Measurements from ENCODE around the gene PCDHA1. TPM values are rescaled to one million over a fixed set of nuclear protein-coding genes. Genes with fewer than 3 reads are reported as not detected.
"Not testable (repeated sequence)": the region's sequence is repeated elsewhere in the genome, so short reads cannot be mapped to it uniquely, and the experiment has no call there.

PCDHA1 gene
- total and polyA plus RNA-seq, 7 experiments from 2014 or later, result not detected

DNA sequence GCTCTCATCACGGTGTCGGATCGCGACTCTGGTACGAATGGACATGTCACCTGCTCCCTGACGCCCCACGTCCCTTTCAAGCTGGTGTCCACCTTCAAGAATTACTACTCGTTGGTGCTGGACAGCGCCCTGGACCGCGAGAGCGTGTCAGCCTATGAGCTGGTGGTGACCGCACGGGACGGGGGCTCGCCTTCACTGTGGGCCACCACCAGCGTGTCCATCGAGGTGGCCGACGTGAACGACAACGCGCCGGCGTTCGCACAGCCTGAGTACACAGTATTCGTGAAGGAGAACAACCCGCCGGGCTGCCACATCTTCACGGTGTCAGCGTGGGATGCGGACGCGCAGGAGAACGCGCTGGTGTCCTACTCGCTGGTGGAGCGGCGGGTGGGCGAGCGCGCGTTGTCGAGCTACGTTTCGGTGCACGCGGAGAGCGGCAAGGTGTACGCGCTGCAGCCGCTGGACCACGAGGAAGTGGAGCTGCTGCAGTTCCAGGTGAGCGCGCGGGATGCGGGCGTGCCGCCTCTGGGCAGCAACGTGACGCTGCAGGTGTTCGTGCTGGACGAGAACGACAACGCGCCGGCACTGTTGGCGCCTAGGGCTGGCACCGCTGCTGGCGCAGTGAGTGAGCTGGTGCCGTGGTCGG lies 10.3 kb downstream of the PCDHA1 start:
- peaks cover 0 to 44% (median 8%) of the 10 kb centered on the region in 3 experiments for H3K9me3 ChIP-seq (ENCODE audit: control insufficient read depth in 2 of 3, low read length in 3 of 3)
- intact Hi-C loops (cut with micrococcal nuclease); H3K36me3 ChIP-seq (ENCODE audit: control insufficient read depth in 2 of 3, insufficient read depth in 3 of 3, low read length in 3 of 3); POLR2A ChIA-PET; H3K4me3 Mint-ChIP-seq; H3K27me3 ChIP-seq (ENCODE audit: control insufficient read depth in 2 of 2, insufficient read depth in 2 of 2, low read length in 2 of 2); H3K27ac ChIP-seq (ENCODE audit: low read depth, low read length); CTCF ChIA-PET; H3K4me3 ChIP-seq (ENCODE audit: low read length); H3K27ac Mint-ChIP-seq; DNase-seq; ATAC-seq; H3K4me1 ChIP-seq (ENCODE audit: control insufficient read depth in 2 of 2, insufficient read depth in 2 of 2, low read length in 2 of 2); H3K4me1 Mint-ChIP-seq: not testable (repeated sequence)
- peaks cover 0 to 71% (median 53%) of the 10 kb centered on the region in 5 donors for H3K27me3 Mint-ChIP-seq
- H3K9me3 Mint-ChIP-seq, result peaks cover 0 to 89% (median 49%) of the 10 kb centered on the region in 11 donors
- peaks cover 0 to 32% (median 5%) of the 10 kb centered on the region in 5 donors for H3K36me3 Mint-ChIP-seq

DNA sequence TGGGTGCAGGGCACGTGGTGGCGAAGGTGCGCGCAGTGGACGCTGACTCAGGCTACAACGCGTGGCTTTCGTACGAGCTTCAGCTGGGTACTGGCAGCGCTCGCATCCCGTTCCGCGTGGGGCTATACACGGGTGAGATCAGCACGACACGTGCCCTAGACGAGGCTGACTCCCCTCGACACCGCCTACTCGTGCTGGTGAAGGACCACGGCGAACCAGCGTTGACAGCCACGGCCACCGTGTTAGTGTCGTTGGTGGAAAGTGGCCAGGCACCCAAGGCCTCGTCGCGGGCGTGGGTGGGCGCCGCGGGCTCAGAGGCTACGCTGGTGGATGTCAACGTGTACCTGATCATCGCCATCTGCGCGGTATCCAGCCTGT lies 10.8 kb downstream of the PCDHA1 start:
- Mint-ChIP-seq H3K27me3 (peaks cover 0 to 65% (median 48%) of the 10 kb centered on the region in 5 donors), H3K4me3 (no peak overlapping the region), H3K36me3 (peaks cover 0 to 26% (median 4%) of the 10 kb centered on the region in 5 donors), H3K4me1 (no peaks in the 10 kb centered on the region), H3K9me3 (peaks cover 0 to 89% (median 53%) of the 10 kb centered on the region in 11 donors), H3K27ac (no peak overlapping the region)
- DNase-seq (no peak), ATAC-seq (no peak)
- Histone ChIP-seq H3K4me1 (ENCODE audit: control insufficient read depth in 2 of 2, insufficient read depth in 2 of 2, low read length in 2 of 2) (no peaks in the 10 kb centered on the region), H3K27ac (ENCODE audit: low read depth, low read length) (no peak overlapping the region), H3K36me3 (ENCODE audit: control insufficient read depth in 2 of 3, insufficient read depth in 3 of 3, low read length in 3 of 3) (no peaks in the 10 kb centered on the region), H3K27me3 (ENCODE audit: control insufficient read depth in 2 of 2, insufficient read depth in 2 of 2, low read length in 2 of 2) (peaks cover 0 to 2% of the 10 kb centered on the region in 2 donors), H3K9me3 (ENCODE audit: control insufficient read depth in 2 of 3, low read length in 3 of 3) (peaks cover 0 to 49% (median 8%) of the 10 kb centered on the region in 3 experiments), H3K4me3 (ENCODE audit: low read length) (no peak overlapping the region)
- POLR2A ChIA-PET, result no interaction called here
- intact Hi-C loops (cut with micrococcal nuclease), result no loop called here
- CTCF ChIA-PET, result no interaction called here

DNA sequence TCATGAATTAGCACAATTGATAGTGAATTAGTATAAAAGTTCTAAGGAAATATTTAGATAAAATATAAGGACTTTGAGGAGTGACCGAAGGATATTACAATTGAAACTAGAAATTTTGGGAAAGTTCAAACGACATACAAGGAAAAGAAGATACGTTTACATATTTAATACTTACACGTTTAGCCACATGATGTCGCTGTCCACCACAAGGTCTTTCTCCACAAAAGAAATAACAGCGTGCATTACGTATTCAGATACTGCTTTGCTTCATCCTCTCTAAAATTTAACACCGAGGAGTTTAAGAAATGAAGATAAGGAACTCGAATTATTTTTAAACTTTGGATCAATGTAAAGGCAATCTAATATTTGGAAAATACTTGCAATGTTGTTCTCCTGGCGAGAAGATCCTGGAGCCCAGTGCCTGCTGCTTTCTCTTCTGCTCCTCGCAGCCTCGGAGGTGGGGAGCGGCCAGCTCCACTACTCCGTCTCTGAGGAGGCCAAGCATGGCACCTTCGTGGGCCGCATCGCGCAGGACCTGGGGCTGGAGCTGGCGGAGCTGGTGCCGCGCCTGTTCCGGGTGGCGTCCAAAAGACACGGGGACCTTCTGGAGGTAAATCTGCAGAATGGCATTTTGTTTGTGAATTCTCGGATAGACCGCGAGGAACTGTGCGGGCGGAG lies 15.0 kb downstream of the PCDHA1 start, which contains the start of gene PCDHA3:
Gene PCDHA3 (plus strand): TSS at position 242 of the 678 bp plus-strand sequence.
- DNase-seq (no peak), ATAC-seq (no peak)
- intact Hi-C loops (cut with micrococcal nuclease), result loop anchor here in 1 of 2 donors (5.0 kb wide), 1 partner anchor 51 kb away; no protein-coding TSS in a partner anchor
- no peaks in the 10 kb centered on the region for H3K4me1 Mint-ChIP-seq
- H3K27me3 Mint-ChIP-seq, result peaks cover 0 to 53% (median 44%) of the 10 kb centered on the region in 5 donors
- no peak within 1 kb of the TSS for H3K4me3 ChIP-seq (ENCODE audit: low read length)
- H3K4me1 ChIP-seq (ENCODE audit: control insufficient read depth in 2 of 2, insufficient read depth in 2 of 2, low read length in 2 of 2), result no peaks in the 10 kb centered on the region
- ChIA-PET CTCF (no interaction called here), POLR2A (no interaction called here)
- H3K27ac ChIP-seq (ENCODE audit: low read depth, low read length), result no peak within 1 kb of the TSS
- peaks cover 0 to 25% (median 7%) of the 10 kb centered on the region in 5 donors for H3K36me3 Mint-ChIP-seq
- no peaks in the 10 kb centered on the region for H3K27me3 ChIP-seq (ENCODE audit: control insufficient read depth in 2 of 2, insufficient read depth in 2 of 2, low read length in 2 of 2)
- H3K27ac Mint-ChIP-seq, result no peak within 1 kb of the TSS
- H3K36me3 ChIP-seq (ENCODE audit: control insufficient read depth in 2 of 3, insufficient read depth in 3 of 3, low read length in 3 of 3), result no peaks in the 10 kb centered on the region
- no peak within 1 kb of the TSS for H3K4me3 Mint-ChIP-seq
- H3K9me3 Mint-ChIP-seq, result peaks cover 8 to 87% (median 43%) of the 10 kb centered on the region in 11 donors
- H3K9me3 ChIP-seq (ENCODE audit: control insufficient read depth in 2 of 3, low read length in 3 of 3), result peaks cover 0 to 43% (median 4%) of the 10 kb centered on the region in 3 experiments

DNA sequence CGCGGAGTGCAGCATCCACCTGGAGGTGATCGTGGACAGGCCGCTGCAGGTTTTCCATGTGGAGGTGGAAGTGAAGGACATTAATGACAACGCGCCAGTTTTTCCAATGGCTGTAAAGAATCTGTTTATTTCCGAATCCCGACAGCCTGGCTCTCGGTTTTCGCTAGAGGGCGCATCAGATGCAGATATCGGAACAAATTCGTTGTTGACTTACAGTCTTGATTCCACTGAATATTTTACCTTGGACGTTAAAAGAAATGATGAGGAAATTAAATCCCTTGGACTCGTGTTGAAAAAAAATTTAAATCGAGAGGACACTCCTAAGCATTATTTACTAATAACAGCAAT lies 15.5 kb downstream of the PCDHA1 start:
- ATAC-seq (no peak), DNase-seq (no peak)
- intact Hi-C loops (cut with micrococcal nuclease), result loop anchor here in 1 of 2 donors (5.0 kb wide), 1 partner anchor 51 kb away; no protein-coding TSS in a partner anchor
- H3K27ac Mint-ChIP-seq, result no peak overlapping the region
- peaks cover 0 to 26% (median 7%) of the 10 kb centered on the region in 5 donors for H3K36me3 Mint-ChIP-seq
- peaks cover 0 to 2% of the 10 kb centered on the region in 2 donors for H3K27me3 ChIP-seq (ENCODE audit: control insufficient read depth in 2 of 2, insufficient read depth in 2 of 2, low read length in 2 of 2)
- H3K27ac ChIP-seq (ENCODE audit: low read depth, low read length), result no peak overlapping the region
- CTCF ChIA-PET, result no interaction called here
- peaks cover 0 to 43% (median 4%) of the 10 kb centered on the region in 3 experiments for H3K9me3 ChIP-seq (ENCODE audit: control insufficient read depth in 2 of 3, low read length in 3 of 3)
- H3K27me3 Mint-ChIP-seq, result peaks cover 0 to 59% (median 46%) of the 10 kb centered on the region in 5 donors
- no peaks in the 10 kb centered on the region for H3K36me3 ChIP-seq (ENCODE audit: control insufficient read depth in 2 of 3, insufficient read depth in 3 of 3, low read length in 3 of 3)
- H3K4me1 Mint-ChIP-seq, result no peaks in the 10 kb centered on the region
- H3K4me1 ChIP-seq (ENCODE audit: control insufficient read depth in 2 of 2, insufficient read depth in 2 of 2, low read length in 2 of 2), result no peaks in the 10 kb centered on the region
- H3K9me3 Mint-ChIP-seq, result peaks cover 9 to 88% (median 41%) of the 10 kb centered on the region in 11 donors
- no peak overlapping the region for H3K4me3 Mint-ChIP-seq
- POLR2A ChIA-PET, result no interaction called here
- H3K4me3 ChIP-seq (ENCODE audit: low read length), result no peak overlapping the region

DNA sequence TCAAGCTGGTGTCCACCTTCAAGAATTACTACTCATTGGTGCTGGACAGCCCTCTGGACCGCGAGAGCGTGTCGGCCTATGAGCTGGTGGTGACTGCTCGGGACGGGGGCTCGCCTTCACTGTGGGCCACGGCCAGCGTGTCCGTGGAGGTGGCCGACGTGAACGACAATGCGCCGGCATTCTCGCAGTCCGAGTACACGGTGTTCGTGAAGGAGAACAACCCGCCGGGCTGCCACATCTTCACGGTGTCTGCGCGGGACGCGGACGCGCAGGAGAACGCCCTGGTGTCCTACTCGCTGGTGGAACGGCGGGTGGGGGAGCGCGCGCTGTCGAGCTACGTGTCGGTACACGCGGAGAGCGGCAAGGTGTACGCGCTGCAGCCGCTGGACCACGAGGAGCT lies 16.4 kb downstream of the PCDHA1 start:
- H3K27ac Mint-ChIP-seq; ATAC-seq; H3K27me3 ChIP-seq (ENCODE audit: control insufficient read depth in 2 of 2, insufficient read depth in 2 of 2, low read length in 2 of 2); H3K4me1 Mint-ChIP-seq; H3K4me3 ChIP-seq (ENCODE audit: low read length); H3K27ac ChIP-seq (ENCODE audit: low read depth, low read length); POLR2A ChIA-PET; DNase-seq; H3K36me3 ChIP-seq (ENCODE audit: control insufficient read depth in 2 of 3, insufficient read depth in 3 of 3, low read length in 3 of 3); H3K4me1 ChIP-seq (ENCODE audit: control insufficient read depth in 2 of 2, insufficient read depth in 2 of 2, low read length in 2 of 2): not testable (repeated sequence)
- H3K4me3 Mint-ChIP-seq, result peak overlapping the region in 1 of 10 donors; percentile 7
- peaks cover 0 to 44% (median 4%) of the 10 kb centered on the region in 3 experiments for H3K9me3 ChIP-seq (ENCODE audit: control insufficient read depth in 2 of 3, low read length in 3 of 3)
- intact Hi-C loops (cut with micrococcal nuclease), result loop anchor here in 1 of 2 donors (5.0 kb wide), 1 partner anchor 50 kb away; no protein-coding TSS in a partner anchor
- peaks cover 0 to 62% (median 50%) of the 10 kb centered on the region in 5 donors for H3K27me3 Mint-ChIP-seq
- H3K36me3 Mint-ChIP-seq, result peaks cover 0 to 27% (median 7%) of the 10 kb centered on the region in 5 donors
- H3K9me3 Mint-ChIP-seq, result peaks cover 9 to 89% (median 42%) of the 10 kb centered on the region in 11 donors
- CTCF ChIA-PET, result interaction anchor here (0.6 kb wide), 1 partner anchor 26 kb away, joined by 3 read pairs; no protein-coding TSS in a partner anchor

DNA sequence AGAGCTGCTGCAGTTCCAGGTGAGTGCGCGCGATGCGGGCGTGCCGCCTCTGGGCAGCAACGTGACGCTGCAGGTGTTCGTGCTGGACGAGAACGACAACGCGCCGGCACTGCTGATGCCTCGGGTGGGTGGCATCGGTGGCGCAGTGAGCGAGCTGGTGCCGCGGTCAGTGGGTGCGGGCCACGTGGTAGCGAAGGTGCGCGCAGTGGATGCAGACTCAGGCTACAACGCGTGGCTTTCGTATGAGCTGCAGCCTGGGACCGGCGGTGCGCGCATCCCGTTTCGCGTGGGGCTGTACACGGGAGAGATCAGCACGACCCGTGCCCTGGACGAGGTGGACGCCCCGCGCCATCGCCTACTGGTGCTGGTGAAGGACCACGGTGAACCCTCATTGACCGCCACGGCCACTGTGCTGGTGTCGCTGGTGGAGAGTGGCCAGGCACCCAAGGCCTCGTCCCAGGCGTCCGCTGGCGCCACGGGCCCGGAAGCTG lies 16.9 kb downstream of the PCDHA1 start:
- Mint-ChIP-seq H3K27ac (no peak overlapping the region), H3K4me3 (no peak overlapping the region), H3K4me1 (no peaks in the 10 kb centered on the region), H3K27me3 (peaks cover 0 to 59% (median 48%) of the 10 kb centered on the region in 5 donors), H3K36me3 (peaks cover 0 to 29% (median 7%) of the 10 kb centered on the region in 5 donors), H3K9me3 (peaks cover 9 to 90% (median 45%) of the 10 kb centered on the region in 11 donors)
- Histone ChIP-seq H3K4me3 (ENCODE audit: low read length) (no peak overlapping the region), H3K27me3 (ENCODE audit: control insufficient read depth in 2 of 2, insufficient read depth in 2 of 2, low read length in 2 of 2) (peaks cover 0 to 5% of the 10 kb centered on the region in 2 donors), H3K36me3 (ENCODE audit: control insufficient read depth in 2 of 3, insufficient read depth in 3 of 3, low read length in 3 of 3) (no peaks in the 10 kb centered on the region), H3K27ac (ENCODE audit: low read depth, low read length) (no peak overlapping the region), H3K4me1 (ENCODE audit: control insufficient read depth in 2 of 2, insufficient read depth in 2 of 2, low read length in 2 of 2) (no peaks in the 10 kb centered on the region), H3K9me3 (ENCODE audit: control insufficient read depth in 2 of 3, low read length in 3 of 3) (peaks cover 0 to 49% (median 4%) of the 10 kb centered on the region in 3 experiments)
- CTCF ChIA-PET, result interaction anchor here (0.6 kb wide), 1 partner anchor 27 kb away, joined by 3 read pairs; no protein-coding TSS in a partner anchor
- intact Hi-C loops (cut with micrococcal nuclease), result loop anchor here in 1 of 2 donors (5.0 kb wide), 1 partner anchor 49 kb away; no protein-coding TSS in a partner anchor
- DNase-seq, result no peak
- no peak for ATAC-seq
- POLR2A ChIA-PET, result no interaction called here

Measured in naive thymus-derived CD4-positive, alpha-beta T cell (primary cell).